ENCODE measurements around the gene HPSE2. TPM values are rescaled to one million over a fixed set of nuclear protein-coding genes. Genes with fewer than 3 reads are reported as not detected.
"Not testable (repeated sequence)": the region's sequence is repeated elsewhere in the genome, so short reads cannot be mapped to it uniquely, and the experiment has no call there.

Gene HPSE2
- total and polyA plus RNA-seq, 2 donors (not counting 1 experiment from before 2014, with no cell fraction given) = not detected

GRCh38 chr10:98997596-98997995 lies 238.1 kb downstream of the HPSE2 start:
- no peak overlapping the region for H2AFZ ChIP-seq (ENCODE audit: insufficient read depth, low read depth, low read length, poor library complexity, severe bottlenecking)
- no peaks in the 10 kb centered on the region for H3K9me3 ChIP-seq (ENCODE audit: control extremely low read depth in 1 of 3, control insufficient read depth in 2 of 3, insufficient read depth in 1 of 3, low read length in 2 of 3)
- POLR2A ChIA-PET = no interaction called here
- H3K4me2 ChIP-seq (replicated peaks; ENCODE audit: low read depth, low read length, poor library complexity, severe bottlenecking) = no peak overlapping the region
- TF ChIP-seq CTCF (IDR thresholded peaks at IDR 0.05) (no peak), EZH2 (IDR thresholded peaks at IDR 0.05; ENCODE audit: borderline replicate concordance, insufficient read depth, low read depth, low read length, poor library complexity, severe bottlenecking) (no peak)
- no peaks in the 10 kb centered on the region for H3K27me3 ChIP-seq (replicated peaks in 1 of 4; ENCODE audit: control extremely low read depth in 1 of 4, control insufficient read depth in 3 of 4, insufficient read depth in 4 of 4, low read length in 3 of 4)
- no peaks in the 10 kb centered on the region for H3K79me2 ChIP-seq (ENCODE audit: control insufficient read depth, insufficient read depth, low read length)
- H3K36me3 ChIP-seq (replicated peaks in 1 of 2; ENCODE audit: control extremely low read depth in 1 of 2, control insufficient read depth in 1 of 2, extremely low read depth in 1 of 2, insufficient read depth in 2 of 2, low read length in 1 of 2) = no peaks in the 10 kb centered on the region
- Mint-ChIP-seq H3K27ac (no peak overlapping the region), H3K4me1 (no peaks in the 10 kb centered on the region), H3K9me3 (ENCODE audit: insufficient read depth) (no peaks in the 10 kb centered on the region), H3K27me3 (no peaks in the 10 kb centered on the region), H3K4me3 (no peak overlapping the region)
- no peak overlapping the region for H3K9ac ChIP-seq (ENCODE audit: low read length)
- DNase-seq = no peak
- no peak overlapping the region for H3K27ac ChIP-seq (ENCODE audit: low read length in 2 of 2)
- ATAC-seq (ENCODE audit: low read depth) = no peak
- no peaks in the 10 kb centered on the region for H4K20me1 ChIP-seq (ENCODE audit: control insufficient read depth, insufficient read depth, low read length, poor library complexity, severe bottlenecking)
- no peak overlapping the region for H3K4me3 ChIP-seq (ENCODE audit: control extremely low read depth in 1 of 5, extremely low read depth in 1 of 5, insufficient read depth in 1 of 5, low read depth in 2 of 5, low read length in 4 of 5)
- CTCF ChIA-PET = no interaction called here
- no peaks in the 10 kb centered on the region for H3K4me1 ChIP-seq (ENCODE audit: control insufficient read depth in 2 of 2, insufficient read depth in 2 of 2, low read length in 2 of 2)
- WGBS (ENCODE audit: insufficient coverage) = 96% methylated on average over 2 of the region's 4 CpGs
- intact Hi-C loops (cut with micrococcal nuclease) = no loop called here

GRCh38 chr10:98994030-98994429 lies 241.6 kb downstream of the HPSE2 start:
- Mint-ChIP-seq H3K4me1 (no peaks in the 10 kb centered on the region), H3K9me3 (ENCODE audit: insufficient read depth) (no peaks in the 10 kb centered on the region), H3K4me3 (no peak overlapping the region), H3K27ac (no peak overlapping the region), H3K27me3 (no peaks in the 10 kb centered on the region)
- no peak for ATAC-seq (ENCODE audit: low read depth)
- intact Hi-C loops (cut with micrococcal nuclease) = no loop called here
- Histone ChIP-seq H3K36me3 (replicated peaks in 1 of 2; ENCODE audit: control extremely low read depth in 1 of 2, control insufficient read depth in 1 of 2, extremely low read depth in 1 of 2, insufficient read depth in 2 of 2, low read length in 1 of 2) (no peaks in the 10 kb centered on the region), H3K79me2 (ENCODE audit: control insufficient read depth, insufficient read depth, low read length) (no peaks in the 10 kb centered on the region), H3K9me3 (ENCODE audit: control extremely low read depth in 1 of 3, control insufficient read depth in 2 of 3, insufficient read depth in 1 of 3, low read length in 2 of 3) (no peaks in the 10 kb centered on the region), H3K4me2 (replicated peaks; ENCODE audit: low read depth, low read length, poor library complexity, severe bottlenecking) (no peak overlapping the region), H3K4me1 (ENCODE audit: control insufficient read depth in 2 of 2, insufficient read depth in 2 of 2, low read length in 2 of 2) (no peaks in the 10 kb centered on the region), H3K27ac (ENCODE audit: low read length in 2 of 2) (no peak overlapping the region), H4K20me1 (ENCODE audit: control insufficient read depth, insufficient read depth, low read length, poor library complexity, severe bottlenecking) (no peaks in the 10 kb centered on the region), H3K27me3 (replicated peaks in 1 of 4; ENCODE audit: control extremely low read depth in 1 of 4, control insufficient read depth in 3 of 4, insufficient read depth in 4 of 4, low read length in 3 of 4) (no peaks in the 10 kb centered on the region), H3K4me3 (ENCODE audit: control extremely low read depth in 1 of 5, extremely low read depth in 1 of 5, insufficient read depth in 1 of 5, low read depth in 2 of 5, low read length in 4 of 5) (no peak overlapping the region), H3K9ac (ENCODE audit: low read length) (no peak overlapping the region), H2AFZ (ENCODE audit: insufficient read depth, low read depth, low read length, poor library complexity, severe bottlenecking) (no peak overlapping the region)
- TF ChIP-seq CTCF (IDR thresholded peaks at IDR 0.05) = no peak
- no peak for TF ChIP-seq EZH2 (IDR thresholded peaks at IDR 0.05; ENCODE audit: borderline replicate concordance, insufficient read depth, low read depth, low read length, poor library complexity, severe bottlenecking)
- no peak for DNase-seq
- POLR2A ChIA-PET = no interaction called here
- CTCF ChIA-PET = no interaction called here

- H3K4me1 Mint-ChIP-seq; H3K4me3 ChIP-seq (ENCODE audit: control extremely low read depth in 1 of 5, extremely low read depth in 1 of 5, insufficient read depth in 1 of 5, low read depth in 2 of 5, low read length in 4 of 5); H4K20me1 ChIP-seq (ENCODE audit: control insufficient read depth, insufficient read depth, low read length, poor library complexity, severe bottlenecking); H3K36me3 ChIP-seq (replicated peaks in 1 of 2; ENCODE audit: control extremely low read depth in 1 of 2, control insufficient read depth in 1 of 2, extremely low read depth in 1 of 2, insufficient read depth in 2 of 2, low read length in 1 of 2); intact Hi-C loops (cut with micrococcal nuclease); H3K9me3 Mint-ChIP-seq (ENCODE audit: insufficient read depth); CTCF ChIA-PET; H3K27me3 Mint-ChIP-seq; DNase-seq; H3K27ac ChIP-seq (ENCODE audit: low read length in 2 of 2); H3K4me2 ChIP-seq (replicated peaks; ENCODE audit: low read depth, low read length, poor library complexity, severe bottlenecking); H3K4me3 Mint-ChIP-seq; H3K4me1 ChIP-seq (ENCODE audit: control insufficient read depth in 2 of 2, insufficient read depth in 2 of 2, low read length in 2 of 2); H3K27ac Mint-ChIP-seq; H2AFZ ChIP-seq (ENCODE audit: insufficient read depth, low read depth, low read length, poor library complexity, severe bottlenecking); H3K79me2 ChIP-seq (ENCODE audit: control insufficient read depth, insufficient read depth, low read length); H3K9me3 ChIP-seq (ENCODE audit: control extremely low read depth in 1 of 3, control insufficient read depth in 2 of 3, insufficient read depth in 1 of 3, low read length in 2 of 3); ATAC-seq (ENCODE audit: low read depth); POLR2A ChIA-PET; H3K27me3 ChIP-seq (replicated peaks in 1 of 4; ENCODE audit: control extremely low read depth in 1 of 4, control insufficient read depth in 3 of 4, insufficient read depth in 4 of 4, low read length in 3 of 4); H3K9ac ChIP-seq (ENCODE audit: low read length): not testable (repeated sequence)
- WGBS (ENCODE audit: insufficient coverage) = 87% methylated on average over 7 of the region's 9 CpGs
These were observed 251.9 kb downstream of the HPSE2 start for GRCh38 chr10:98983751-98984150.
